HepG2 (cell line): ENCODE measurements around the gene PITPNM2. TPM values are rescaled to one million over a fixed set of nuclear protein-coding genes. Genes with fewer than 3 reads are reported as not detected.

ENCODE experiments used
- CENPT ChIP-seq: sonication (generic); formaldehyde crosslinking; IDR thresholded peaks from 2 replicates; pipeline ENCODE4 v1.8.0; 2022; ENCODE audit warnings: low read depth, mild to moderate bottlenecking, moderate library complexity, missing genetic modification reagents
- DR1 ChIP-seq: sonication (generic); formaldehyde crosslinking; IDR thresholded peaks from 2 replicates; pipeline ENCODE4 v1.8.0; 2021; ENCODE audit warnings: mild to moderate bottlenecking, missing genetic modification reagents, inconsistent platforms
- FOXP4 ChIP-seq: sonication (generic); formaldehyde crosslinking; IDR thresholded peaks from 2 replicates; pipeline ENCODE4 v1.4.0; 2020; ENCODE audit warnings: missing genetic modification reagents
- HOXA5 ChIP-seq: sonication (generic); formaldehyde crosslinking; IDR thresholded peaks from 2 replicates; pipeline ENCODE4 v1.4.0; 2020; ENCODE audit warnings: missing genetic modification reagents
- POGZ ChIP-seq: sonication (generic); formaldehyde crosslinking; IDR thresholded peaks from 2 replicates; pipeline ENCODE4 v1.4.0; 2020; ENCODE audit warnings: mild to moderate bottlenecking, missing genetic modification reagents
- SMARCE1 ChIP-seq: fragments of 450-650 bp; IDR thresholded peaks from 2 replicates; pipeline ENCODE4 v1.6.1; 2017; ENCODE audit warnings: borderline replicate concordance
- SOX6 ChIP-seq, 2 experiments: fragments of 450-650 bp in 1 of 2; sonication (generic) in 1 of 2; formaldehyde crosslinking in 1 of 2; IDR thresholded peaks; 2 replicates each; pipeline versions ENCODE4 v1.4.0 to v1.6.1; 2017 to 2020; ENCODE audit warnings: antibody characterized with exemption in 1 of 2, mild to moderate bottlenecking in 1 of 2, missing genetic modification reagents in 1 of 2
- SP1 ChIP-seq, 2 experiments: fragments of 450-650 bp in 1 of 2; sonication (generic) in 1 of 2; formaldehyde crosslinking in 1 of 2; IDR thresholded peaks; 2 replicates each; pipeline versions ENCODE4 v1.4.0 to v1.6.1; 2016 to 2020; ENCODE audit warnings: missing genetic modification reagents in 1 of 2
- TMF1 ChIP-seq: sonication (generic); formaldehyde crosslinking; IDR thresholded peaks from 2 replicates; pipeline ENCODE4 v1.8.1; 2022; ENCODE audit warnings: low read depth, missing genetic modification reagents
- ZNF12 ChIP-seq: sonication (generic); formaldehyde crosslinking; IDR thresholded peaks from 2 replicates; pipeline ENCODE4 v1.5.0; 2020; ENCODE audit warnings: missing genetic modification reagents
- ZNF451 ChIP-seq: sonication (generic); formaldehyde crosslinking; IDR thresholded peaks from 2 replicates; pipeline ENCODE4 v1.5.0; 2020; ENCODE audit warnings: mild to moderate bottlenecking, missing genetic modification reagents
- ZNF609 ChIP-seq: sonication (generic); formaldehyde crosslinking; IDR thresholded peaks from 2 replicates; pipeline ENCODE4 v1.4.0; 2020; ENCODE audit warnings: mild to moderate bottlenecking, missing genetic modification reagents, borderline replicate concordance
- ZNF644 ChIP-seq: IDR thresholded peaks from 2 replicates; pipeline ENCODE4 v1.6.1; 2016; ENCODE audit warnings: low read depth
- polyA plus RNA-seq, 8 experiments: library from polyadenylated mRNA; depleted of rRNA in 3 of 8; stranded (reverse) in 7 of 8; unstranded in 1 of 8; fragments of >200 nt; fragmentation: Illumina TruSeq in 4 of 8; extraction: Trizol in 4 of 8; gene quantifications; 2 replicates each; pipeline versions ENCODE4 v1.2.1 to v1.2.3, GENCODE V29; 2011 to 2016; ENCODE audit warnings: low read depth in 4 of 8, missing spikeins in 1 of 8, mixed read lengths in 1 of 8; ENCODE audit not compliant: insufficient read depth in 1 of 8
- total RNA-seq, 5 experiments: library from RNA; depleted of rRNA; stranded (reverse); fragments of >200 nt; fragmentation: Illumina TruSeq; extraction: Trizol; gene quantifications; 2 replicates each; pipeline ENCODE4 v1.2.3, GENCODE V29; 2016; ENCODE audit warnings: low read depth in 1 of 5
- TF ChIP-seq, protein P1 (sequence below): IDR thresholded peaks from 2 replicates; pipeline ENCODE4 v1.6.1; 2016; ENCODE audit warnings: missing genetic modification reagents, missing compliant biosample characterization
- TF ChIP-seq, protein P2 (sequence below): sonication (generic); formaldehyde crosslinking; IDR thresholded peaks from 2 replicates; pipeline ENCODE4 v1.4.0; 2020; ENCODE audit warnings: missing genetic modification reagents, borderline replicate concordance

Gene PITPNM2
- total and polyA plus RNA-seq, 2 of the 13 experiments (the other 11 are each of a cell fraction or from before 2014, with no cell fraction given), result 4.2 to 5.3 TPM

GRCh38 chr12:123141615-123142517 is 9.0 kb downstream of the PITPNM2 start (continued):
- TF ChIP-seq, protein P1, sequence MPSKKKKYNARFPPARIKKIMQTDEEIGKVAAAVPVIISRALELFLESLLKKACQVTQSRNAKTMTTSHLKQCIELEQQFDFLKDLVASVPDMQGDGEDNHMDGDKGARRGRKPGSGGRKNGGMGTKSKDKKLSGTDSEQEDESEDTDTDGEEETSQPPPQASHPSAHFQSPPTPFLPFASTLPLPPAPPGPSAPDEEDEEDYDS (CRISPR knock-in tag), result peak; percentile 78
- TF ChIP-seq DR1 (CRISPR knock-in tag) (no peak), SP1 (IDR thresholded peaks at IDR 0.05) (no peak), SP1 (CRISPR knock-in tag; IDR thresholded peaks at IDR 0.05) (no peak), CENPT (no peak), ZNF451 (no peak), TMF1 (CRISPR knock-in tag) (no peak), FOXP4 (CRISPR knock-in tag) (peak; percentile 55; the same call in 1 of the 2 replicates), POGZ (CRISPR knock-in tag) (no peak), ZNF12 (CRISPR knock-in tag) (0 out of 2 replicates have a peak, but pooled peaks have one; percentile 68), SMARCE1 (no peak), ZNF644 (CRISPR knock-in tag) (peak; percentile 80), SOX6 (IDR thresholded peaks at IDR 0.05) (no peak), SOX6 (CRISPR knock-in tag; IDR thresholded peaks at IDR 0.05) (peak; percentile 65), HOXA5 (CRISPR knock-in tag) (no peak), ZNF609 (CRISPR knock-in tag) (no peak)
- TF ChIP-seq, protein P2, sequence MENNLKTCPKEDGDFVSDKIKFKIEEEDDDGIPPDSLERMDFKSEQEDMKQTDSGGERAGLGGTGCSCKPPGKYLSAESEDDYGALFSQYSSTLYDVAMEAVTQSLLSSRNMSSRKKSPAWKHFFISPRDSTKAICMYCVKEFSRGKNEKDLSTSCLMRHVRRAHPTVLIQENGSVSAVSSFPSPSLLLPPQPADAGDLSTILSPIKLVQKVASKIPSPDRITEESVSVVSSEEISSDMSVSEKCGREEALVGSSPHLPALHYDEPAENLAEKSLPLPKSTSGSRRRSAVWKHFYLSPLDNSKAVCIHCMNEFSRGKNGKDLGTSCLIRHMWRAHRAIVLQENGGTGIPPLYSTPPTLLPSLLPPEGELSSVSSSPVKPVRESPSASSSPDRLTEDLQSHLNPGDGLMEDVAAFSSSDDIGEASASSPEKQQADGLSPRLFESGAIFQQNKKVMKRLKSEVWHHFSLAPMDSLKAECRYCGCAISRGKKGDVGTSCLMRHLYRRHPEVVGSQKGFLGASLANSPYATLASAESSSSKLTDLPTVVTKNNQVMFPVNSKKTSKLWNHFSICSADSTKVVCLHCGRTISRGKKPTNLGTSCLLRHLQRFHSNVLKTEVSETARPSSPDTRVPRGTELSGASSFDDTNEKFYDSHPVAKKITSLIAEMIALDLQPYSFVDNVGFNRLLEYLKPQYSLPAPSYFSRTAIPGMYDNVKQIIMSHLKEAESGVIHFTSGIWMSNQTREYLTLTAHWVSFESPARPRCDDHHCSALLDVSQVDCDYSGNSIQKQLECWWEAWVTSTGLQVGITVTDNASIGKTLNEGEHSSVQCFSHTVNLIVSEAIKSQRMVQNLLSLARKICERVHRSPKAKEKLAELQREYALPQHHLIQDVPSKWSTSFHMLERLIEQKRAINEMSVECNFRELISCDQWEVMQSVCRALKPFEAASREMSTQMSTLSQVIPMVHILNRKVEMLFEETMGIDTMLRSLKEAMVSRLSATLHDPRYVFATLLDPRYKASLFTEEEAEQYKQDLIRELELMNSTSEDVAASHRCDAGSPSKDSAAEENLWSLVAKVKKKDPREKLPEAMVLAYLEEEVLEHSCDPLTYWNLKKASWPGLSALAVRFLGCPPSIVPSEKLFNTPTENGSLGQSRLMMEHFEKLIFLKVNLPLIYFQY (CRISPR knock-in tag), result peak; percentile 73
